ENCODE data around the gene SLC1A2.

DNA sequence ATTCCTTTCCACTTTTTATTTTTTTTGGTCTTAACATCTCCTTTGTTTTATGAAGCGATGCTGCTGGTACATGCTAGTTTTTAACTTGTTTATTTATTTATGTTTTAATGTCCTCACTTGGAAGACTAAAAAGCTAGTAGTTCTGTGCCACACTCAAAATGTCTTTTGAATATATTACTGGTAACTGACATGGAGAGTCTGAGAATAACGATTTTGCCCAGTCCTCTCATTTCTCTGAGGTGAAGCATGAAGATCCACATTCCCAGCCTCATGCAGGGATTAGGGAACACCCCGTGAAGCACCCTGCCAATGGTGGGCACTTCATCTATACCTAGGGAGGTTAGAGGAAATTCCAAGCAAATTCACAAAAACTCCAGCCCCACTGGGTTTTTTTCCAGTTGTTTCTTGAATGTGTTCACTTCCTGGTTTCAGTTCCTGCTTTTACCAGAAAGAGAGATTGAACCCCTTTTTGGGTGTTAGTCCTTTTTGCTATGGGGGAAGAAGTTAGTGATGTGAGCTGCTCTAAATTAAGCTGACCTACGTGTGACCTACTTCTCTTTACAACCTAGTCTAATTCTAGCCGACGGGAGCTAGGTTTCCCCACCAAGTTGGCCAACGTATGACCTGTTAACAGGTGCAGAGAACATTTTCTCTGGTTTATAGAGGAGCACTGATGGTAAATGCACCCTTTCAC is 106.1 kb downstream of the SLC1A2 start:
- TF ChIP-seq EZH2 (IDR thresholded peaks at IDR 0.05), result no peak
- TF ChIP-seq POLR2A (IDR thresholded peaks at IDR 0.05; ENCODE audit: borderline replicate concordance, extremely low read depth, insufficient read depth, insufficient read length), result no peak
- TF ChIP-seq, protein P1, sequence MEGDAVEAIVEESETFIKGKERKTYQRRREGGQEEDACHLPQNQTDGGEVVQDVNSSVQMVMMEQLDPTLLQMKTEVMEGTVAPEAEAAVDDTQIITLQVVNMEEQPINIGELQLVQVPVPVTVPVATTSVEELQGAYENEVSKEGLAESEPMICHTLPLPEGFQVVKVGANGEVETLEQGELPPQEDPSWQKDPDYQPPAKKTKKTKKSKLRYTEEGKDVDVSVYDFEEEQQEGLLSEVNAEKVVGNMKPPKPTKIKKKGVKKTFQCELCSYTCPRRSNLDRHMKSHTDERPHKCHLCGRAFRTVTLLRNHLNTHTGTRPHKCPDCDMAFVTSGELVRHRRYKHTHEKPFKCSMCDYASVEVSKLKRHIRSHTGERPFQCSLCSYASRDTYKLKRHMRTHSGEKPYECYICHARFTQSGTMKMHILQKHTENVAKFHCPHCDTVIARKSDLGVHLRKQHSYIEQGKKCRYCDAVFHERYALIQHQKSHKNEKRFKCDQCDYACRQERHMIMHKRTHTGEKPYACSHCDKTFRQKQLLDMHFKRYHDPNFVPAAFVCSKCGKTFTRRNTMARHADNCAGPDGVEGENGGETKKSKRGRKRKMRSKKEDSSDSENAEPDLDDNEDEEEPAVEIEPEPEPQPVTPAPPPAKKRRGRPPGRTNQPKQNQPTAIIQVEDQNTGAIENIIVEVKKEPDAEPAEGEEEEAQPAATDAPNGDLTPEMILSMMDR (IDR thresholded peaks at IDR 0.05 in 2 of 3, conservative IDR thresholded peaks at IDR 0.05 in 1 of 3; ENCODE audit: borderline replicate concordance in 1 of 3, insufficient read depth in 1 of 3, low read depth in 2 of 3, low read length in 2 of 3), result no peak
- no peak for TF ChIP-seq POLR2AphosphoS5 (IDR thresholded peaks at IDR 0.05; ENCODE audit: low read depth, low read length)
- TF ChIP-seq, protein P2, sequence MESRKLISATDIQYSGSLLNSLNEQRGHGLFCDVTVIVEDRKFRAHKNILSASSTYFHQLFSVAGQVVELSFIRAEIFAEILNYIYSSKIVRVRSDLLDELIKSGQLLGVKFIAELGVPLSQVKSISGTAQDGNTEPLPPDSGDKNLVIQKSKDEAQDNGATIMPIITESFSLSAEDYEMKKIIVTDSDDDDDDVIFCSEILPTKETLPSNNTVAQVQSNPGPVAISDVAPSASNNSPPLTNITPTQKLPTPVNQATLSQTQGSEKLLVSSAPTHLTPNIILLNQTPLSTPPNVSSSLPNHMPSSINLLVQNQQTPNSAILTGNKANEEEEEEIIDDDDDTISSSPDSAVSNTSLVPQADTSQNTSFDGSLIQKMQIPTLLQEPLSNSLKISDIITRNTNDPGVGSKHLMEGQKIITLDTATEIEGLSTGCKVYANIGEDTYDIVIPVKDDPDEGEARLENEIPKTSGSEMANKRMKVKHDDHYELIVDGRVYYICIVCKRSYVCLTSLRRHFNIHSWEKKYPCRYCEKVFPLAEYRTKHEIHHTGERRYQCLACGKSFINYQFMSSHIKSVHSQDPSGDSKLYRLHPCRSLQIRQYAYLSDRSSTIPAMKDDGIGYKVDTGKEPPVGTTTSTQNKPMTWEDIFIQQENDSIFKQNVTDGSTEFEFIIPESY (IDR thresholded peaks at IDR 0.05; ENCODE audit: extremely low read depth, insufficient replicate concordance, low read length), result no peak
- TF ChIP-seq REST (IDR thresholded peaks at IDR 0.05; ENCODE audit: low read depth), result no peak
- TF ChIP-seq, protein P3, sequence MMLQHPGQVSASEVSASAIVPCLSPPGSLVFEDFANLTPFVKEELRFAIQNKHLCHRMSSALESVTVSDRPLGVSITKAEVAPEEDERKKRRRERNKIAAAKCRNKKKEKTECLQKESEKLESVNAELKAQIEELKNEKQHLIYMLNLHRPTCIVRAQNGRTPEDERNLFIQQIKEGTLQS (IDR thresholded peaks at IDR 0.05), result no peak
- TF ChIP-seq EZH2phosphoT487 (IDR thresholded peaks at IDR 0.05; ENCODE audit: borderline replicate concordance), result no peak
- no peak for TF ChIP-seq CEBPB (IDR thresholded peaks at IDR 0.05; ENCODE audit: low read depth)
- no peak for TF ChIP-seq ZFX (IDR thresholded peaks at IDR 0.05)
- no peak for TF ChIP-seq ELF1 (IDR thresholded peaks at IDR 0.05; ENCODE audit: borderline replicate concordance, low read depth)
- no peak for TF ChIP-seq MAX (IDR thresholded peaks at IDR 0.05)
- TF ChIP-seq CBX3 (IDR thresholded peaks at IDR 0.05; ENCODE audit: low read depth), result no peak
- no peak for TF ChIP-seq SP1 (IDR thresholded peaks at IDR 0.05; ENCODE audit: low read depth)

All from HCT116 (cell line).